Activated naive CD8-positive, alpha-beta T cell treated with anti-CD3 and anti-CD28 coated beads for 36 hours (primary cell): ENCODE results near the gene TMEM238L. TPM values are rescaled to one million over a fixed set of nuclear protein-coding genes. Genes with fewer than 3 reads are reported as not detected.

ENCODE experiments used
- DNase-seq: peaks from one replicate; pipeline ENCODE4 v3.0.0; 2021
- H3K27ac Mint-ChIP-seq: one replicate; pipeline ENCODE4 v1.8.0; 2022; ENCODE audit warnings: mild to moderate bottlenecking, moderate library complexity, mixed read lengths
- H3K27me3 Mint-ChIP-seq: one replicate; pipeline ENCODE4 v1.8.0; 2022; ENCODE audit warnings: mild to moderate bottlenecking, mixed read lengths
- H3K36me3 Mint-ChIP-seq: one replicate; pipeline ENCODE4 v1.8.0; 2021; ENCODE audit warnings: mild to moderate bottlenecking, mixed read lengths
- H3K4me1 Mint-ChIP-seq: one replicate; pipeline ENCODE4 v1.8.0; 2021; ENCODE audit warnings: mixed read lengths
- H3K4me3 Mint-ChIP-seq: one replicate; pipeline ENCODE4 v1.8.0; 2022; ENCODE audit warnings: mild to moderate bottlenecking, moderate library complexity, mixed read lengths
- H3K9me3 Mint-ChIP-seq: one replicate; pipeline ENCODE4 v1.8.0; 2022; ENCODE audit warnings: mixed read lengths
- total RNA-seq, 2 experiments: library from RNA; stranded (reverse); gene quantifications; one replicate each; pipeline ENCODE4 v1.2.3, GENCODE V29; 2021

TMEM238L gene
- total RNA-seq, 2 experiments from 2014 or later = not detected

DNA sequence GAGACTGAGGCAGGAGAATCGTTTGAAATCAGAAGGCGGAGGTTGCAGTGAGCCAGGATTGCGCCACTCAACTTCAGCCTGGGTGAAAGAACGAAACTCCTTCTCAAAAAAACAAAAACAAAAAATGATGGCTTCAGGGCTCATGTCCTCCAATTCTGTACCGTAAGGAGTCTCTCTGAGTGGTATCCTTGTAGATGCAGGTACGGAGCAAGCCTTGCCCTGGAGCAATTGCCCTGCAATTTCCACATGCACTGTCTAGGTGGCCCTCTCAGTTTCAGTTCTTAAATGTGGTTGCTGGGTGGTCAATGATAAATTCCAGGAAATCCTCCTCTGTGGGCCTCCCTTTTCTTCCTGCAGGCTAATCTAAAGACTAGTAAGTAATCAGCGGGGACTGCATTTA lies 10.6 kb downstream of the TMEM238L start:
- H3K4me1 Mint-ChIP-seq = peaks cover 5% of the 10 kb centered on the region
- no peaks in the 10 kb centered on the region for H3K9me3 Mint-ChIP-seq
- no peak overlapping the region for H3K27ac Mint-ChIP-seq

DNA sequence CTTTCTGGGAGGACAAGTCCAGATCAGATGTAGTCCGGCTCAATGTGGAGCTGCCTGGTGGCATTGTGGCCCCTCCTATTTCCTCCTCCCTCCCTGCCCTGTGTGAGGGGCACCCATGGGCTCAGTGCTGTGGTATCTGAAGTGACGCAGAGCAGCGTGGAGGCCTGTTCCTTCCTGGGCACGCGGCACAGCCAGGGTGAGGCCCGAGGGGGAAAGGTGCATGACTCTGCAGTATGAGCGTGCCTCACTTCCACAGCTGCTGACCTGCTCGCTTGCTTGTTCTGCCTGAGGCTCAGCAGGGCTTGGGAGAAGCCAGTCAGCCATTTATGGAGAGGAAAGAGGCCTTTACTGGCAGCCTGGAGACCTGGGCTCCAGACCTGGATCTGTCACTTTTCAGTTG lies 11.7 kb downstream of the TMEM238L start:
- Mint-ChIP-seq H3K27me3 (no peaks in the 10 kb centered on the region), H3K27ac (no peak overlapping the region), H3K36me3 (no peaks in the 10 kb centered on the region), H3K4me1 (peaks cover 5% of the 10 kb centered on the region), H3K9me3 (no peaks in the 10 kb centered on the region), H3K4me3 (no peak overlapping the region)
- DNase-seq = no peak

More for the DNA sequence above, 10.6 kb downstream of the TMEM238L start:
- Mint-ChIP-seq H3K27me3 (no peaks in the 10 kb centered on the region), H3K4me3 (no peak overlapping the region), H3K36me3 (no peaks in the 10 kb centered on the region)
- DNase-seq = no peak

- no peak overlapping the region for H3K27ac Mint-ChIP-seq
- H3K27me3 Mint-ChIP-seq = no peaks in the 10 kb centered on the region
- no peaks in the 10 kb centered on the region for H3K9me3 Mint-ChIP-seq
- H3K4me1 Mint-ChIP-seq = peaks cover 5% of the 10 kb centered on the region
- H3K36me3 Mint-ChIP-seq = no peaks in the 10 kb centered on the region
- DNase-seq = no peak
- no peak overlapping the region for H3K4me3 Mint-ChIP-seq
Measured at GRCh38 chr17:10790491-10791401, 13.2 kb downstream of the TMEM238L start.

DNA sequence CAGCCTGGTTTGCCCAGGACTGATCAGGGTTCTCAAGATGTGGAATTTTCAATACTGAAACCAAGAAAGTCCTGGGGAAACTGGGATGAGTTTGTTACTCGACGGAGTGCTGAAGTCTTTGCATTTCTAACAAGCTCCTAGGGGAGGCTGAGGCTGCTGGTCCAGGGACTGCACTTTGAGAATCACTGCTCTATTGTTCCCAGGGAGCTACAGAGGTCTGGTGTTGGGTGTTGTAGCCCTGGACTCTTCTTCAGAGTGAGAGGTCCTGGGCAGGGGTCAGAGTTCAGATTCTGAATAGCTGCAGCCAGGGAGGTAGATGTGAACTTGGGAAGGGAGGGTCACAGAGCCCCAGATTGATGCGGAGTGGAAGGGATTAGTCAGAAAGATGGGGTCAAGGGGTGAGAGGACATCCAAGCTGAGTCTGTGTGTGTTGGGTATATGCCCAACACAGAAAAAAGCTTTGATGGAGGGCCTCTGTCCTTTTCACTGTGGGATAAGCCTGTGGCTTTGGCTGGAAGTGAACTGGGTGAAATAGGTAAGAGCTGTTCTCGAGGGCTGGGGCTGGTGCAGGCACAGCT lies 14.1 kb downstream of the TMEM238L start:
- H3K4me3 Mint-ChIP-seq = no peak overlapping the region
- H3K9me3 Mint-ChIP-seq = no peaks in the 10 kb centered on the region
- peaks cover 5% of the 10 kb centered on the region for H3K4me1 Mint-ChIP-seq
- no peaks in the 10 kb centered on the region for H3K36me3 Mint-ChIP-seq
- H3K27ac Mint-ChIP-seq = no peak overlapping the region
- DNase-seq = no peak
- no peaks in the 10 kb centered on the region for H3K27me3 Mint-ChIP-seq

- Mint-ChIP-seq H3K9me3 (peaks cover 4% of the 10 kb centered on the region), H3K4me1 (no peaks in the 10 kb centered on the region), H3K27me3 (no peaks in the 10 kb centered on the region), H3K27ac (no peak overlapping the region), H3K4me3 (no peak overlapping the region), H3K36me3 (peaks cover 2% of the 10 kb centered on the region)
- DNase-seq = no peak
Measured at GRCh38 chr17:10787306-10788045, 16.4 kb downstream of the TMEM238L start.

GRCh38 chr17:10785295-10785694 lies 18.6 kb downstream of the TMEM238L start:
- Mint-ChIP-seq H3K36me3 (peaks cover 2% of the 10 kb centered on the region), H3K27me3 (no peaks in the 10 kb centered on the region), H3K4me3 (no peak overlapping the region), H3K9me3 (peaks cover 4% of the 10 kb centered on the region), H3K4me1 (no peaks in the 10 kb centered on the region), H3K27ac (no peak overlapping the region)
- DNase-seq = no peak

- Mint-ChIP-seq H3K4me3 (no peak overlapping the region), H3K9me3 (peaks cover 4% of the 10 kb centered on the region), H3K27ac (no peak overlapping the region), H3K4me1 (no peaks in the 10 kb centered on the region), H3K36me3 (peaks cover 8% of the 10 kb centered on the region), H3K27me3 (no peaks in the 10 kb centered on the region)
- DNase-seq = no peak
Measured at GRCh38 chr17:10779609-10780008, 24.3 kb downstream of the TMEM238L start.

DNA sequence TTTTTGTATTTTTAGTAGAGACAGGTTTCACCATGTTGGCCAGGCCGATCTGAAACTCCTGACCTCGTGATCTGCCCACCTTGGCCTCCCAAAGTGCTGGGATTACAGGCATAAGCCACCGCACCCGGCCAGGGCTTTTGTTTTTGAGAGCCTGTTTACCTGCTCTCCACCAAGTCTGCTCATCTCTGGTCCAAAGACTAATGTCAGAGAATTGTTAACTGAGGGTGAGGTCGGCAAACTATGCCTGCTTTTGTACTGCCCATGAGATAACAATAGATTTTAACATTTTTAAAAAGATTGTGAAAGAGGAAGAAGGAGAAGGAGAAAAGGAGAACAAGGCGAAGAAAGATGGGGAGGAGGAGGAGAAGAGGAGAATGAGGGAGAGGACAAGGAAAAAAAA lies 26.0 kb downstream of the TMEM238L start:
- Mint-ChIP-seq H3K4me1 (no peaks in the 10 kb centered on the region), H3K9me3 (peaks cover 2% of the 10 kb centered on the region), H3K27me3 (no peaks in the 10 kb centered on the region), H3K36me3 (peaks cover 8% of the 10 kb centered on the region), H3K4me3 (no peak overlapping the region), H3K27ac (no peak overlapping the region)
- DNase-seq = no peak

DNA sequence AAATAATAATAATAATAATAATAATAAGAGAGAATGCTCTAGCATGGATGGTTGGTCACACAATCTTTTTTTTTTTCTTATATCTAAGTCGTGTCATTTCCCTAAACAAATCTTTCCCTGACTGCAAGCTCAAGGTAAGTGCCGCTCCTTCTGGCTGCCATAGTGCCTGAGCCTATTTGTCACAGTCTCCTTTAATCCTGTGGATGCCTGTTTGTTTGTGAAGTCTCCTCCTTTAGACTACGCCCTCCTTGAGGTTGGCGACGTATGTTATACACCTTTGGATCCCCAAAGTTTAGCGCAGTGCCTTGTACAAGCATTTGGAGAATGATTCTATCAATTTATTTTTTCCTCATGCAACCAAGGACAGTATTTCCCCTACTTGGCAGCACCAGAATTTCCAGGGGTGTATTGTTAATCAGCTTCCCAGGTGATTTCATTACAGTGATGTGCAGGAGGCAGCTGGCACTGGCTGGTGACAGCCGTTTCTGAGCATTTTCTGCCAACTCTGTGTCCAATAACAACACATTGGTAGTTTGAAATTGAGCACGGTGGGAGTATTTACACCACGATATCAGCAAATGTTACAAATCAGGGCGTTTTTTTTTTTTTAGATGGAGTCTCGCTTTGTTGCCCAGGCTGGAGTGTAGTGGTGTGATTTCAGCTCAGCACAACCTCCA lies 26.6 kb downstream of the TMEM238L start:
- Mint-ChIP-seq H3K36me3 (peaks cover 6% of the 10 kb centered on the region), H3K4me1 (no peaks in the 10 kb centered on the region), H3K9me3 (peaks cover 3% of the 10 kb centered on the region)

DNA sequence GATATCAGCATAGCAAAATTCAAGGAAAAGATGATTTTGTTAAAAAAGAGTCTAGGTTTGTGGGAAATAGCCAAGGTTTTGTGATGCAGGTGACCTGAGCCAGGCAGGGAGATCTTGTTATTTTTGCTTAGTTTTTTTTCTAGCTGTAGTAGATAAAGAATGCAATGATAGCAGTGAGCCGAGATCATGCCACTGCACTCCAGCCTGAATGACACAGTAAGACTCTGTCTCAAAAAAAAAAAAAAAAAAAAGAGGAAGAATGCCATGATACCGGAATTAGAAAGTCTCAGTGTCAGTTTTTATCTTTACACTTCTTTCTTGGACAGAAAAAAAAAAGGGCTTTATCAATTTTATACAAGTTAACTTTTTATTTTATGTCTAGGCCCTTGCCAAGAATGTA lies 27.5 kb downstream of the TMEM238L start:
- Mint-ChIP-seq H3K27me3 (no peaks in the 10 kb centered on the region), H3K27ac (no peak overlapping the region), H3K4me1 (no peaks in the 10 kb centered on the region), H3K9me3 (peaks cover 8% of the 10 kb centered on the region), H3K36me3 (peaks cover 7% of the 10 kb centered on the region), H3K4me3 (no peak overlapping the region)
- no peak for DNase-seq

More for the DNA sequence above, 26.6 kb downstream of the TMEM238L start:
- Mint-ChIP-seq H3K27ac (no peak overlapping the region), H3K4me3 (no peak overlapping the region), H3K27me3 (no peaks in the 10 kb centered on the region)
- DNase-seq = no peak

DNA sequence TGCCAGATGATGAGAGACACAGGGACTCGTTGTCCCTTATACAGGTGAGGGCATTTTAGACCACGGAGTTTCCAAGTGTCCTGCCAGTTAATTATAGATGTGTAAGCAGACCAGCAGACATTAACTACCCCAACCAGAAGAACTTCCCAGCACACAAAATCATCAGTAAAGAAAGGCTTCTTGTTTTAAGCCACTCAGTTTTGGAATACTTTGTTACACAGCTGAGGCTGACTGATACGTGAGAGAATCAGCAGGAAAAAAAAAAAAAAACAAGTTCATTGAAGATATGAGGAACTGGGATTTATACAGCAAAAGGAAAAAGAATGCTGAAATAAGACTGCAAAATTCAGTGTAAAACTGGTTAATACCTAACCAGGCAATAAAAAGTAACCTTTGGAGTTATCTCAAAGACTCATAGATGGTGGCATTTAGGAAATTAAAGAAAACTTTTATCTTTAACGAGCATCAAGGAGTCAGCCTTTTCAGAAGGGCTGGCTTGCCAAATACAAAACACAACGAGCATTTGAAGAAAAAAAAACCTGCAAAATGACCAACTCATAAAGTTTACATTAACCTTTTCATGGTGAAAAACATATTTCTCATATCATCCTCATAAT lies 28.1 kb downstream of the TMEM238L start:
- DNase-seq = no peak
- peaks cover 9% of the 10 kb centered on the region for H3K36me3 Mint-ChIP-seq
- no peaks in the 10 kb centered on the region for H3K4me1 Mint-ChIP-seq
- H3K4me3 Mint-ChIP-seq = no peak overlapping the region
- peaks cover 9% of the 10 kb centered on the region for H3K9me3 Mint-ChIP-seq
- H3K27me3 Mint-ChIP-seq = no peaks in the 10 kb centered on the region
- no peak overlapping the region for H3K27ac Mint-ChIP-seq

DNA sequence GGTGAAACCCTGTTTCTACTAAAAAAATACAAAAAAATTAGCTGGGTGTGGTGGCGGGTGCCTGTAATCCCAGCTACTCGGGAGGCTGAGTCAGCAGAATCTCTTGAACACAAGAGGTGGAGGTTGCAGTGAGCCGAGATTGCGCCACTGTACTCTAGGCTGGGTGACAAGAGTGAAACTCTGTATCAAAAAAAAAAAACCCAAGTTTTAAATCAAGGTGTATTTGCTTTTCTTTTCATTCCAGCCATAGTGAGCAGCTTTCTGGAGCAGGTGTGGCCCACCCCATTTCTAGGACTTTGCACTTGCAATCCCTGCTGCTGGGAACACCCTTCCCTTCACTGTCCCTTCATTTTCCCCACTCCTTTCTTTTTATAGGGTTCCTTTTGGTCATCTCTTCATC lies 28.8 kb downstream of the TMEM238L start:
- H3K27ac Mint-ChIP-seq = no peak overlapping the region
- H3K9me3 Mint-ChIP-seq = peaks cover 9% of the 10 kb centered on the region
- peaks cover 9% of the 10 kb centered on the region for H3K36me3 Mint-ChIP-seq
- no peaks in the 10 kb centered on the region for H3K27me3 Mint-ChIP-seq
- H3K4me3 Mint-ChIP-seq = no peak overlapping the region
- no peaks in the 10 kb centered on the region for H3K4me1 Mint-ChIP-seq
- no peak for DNase-seq

DNA sequence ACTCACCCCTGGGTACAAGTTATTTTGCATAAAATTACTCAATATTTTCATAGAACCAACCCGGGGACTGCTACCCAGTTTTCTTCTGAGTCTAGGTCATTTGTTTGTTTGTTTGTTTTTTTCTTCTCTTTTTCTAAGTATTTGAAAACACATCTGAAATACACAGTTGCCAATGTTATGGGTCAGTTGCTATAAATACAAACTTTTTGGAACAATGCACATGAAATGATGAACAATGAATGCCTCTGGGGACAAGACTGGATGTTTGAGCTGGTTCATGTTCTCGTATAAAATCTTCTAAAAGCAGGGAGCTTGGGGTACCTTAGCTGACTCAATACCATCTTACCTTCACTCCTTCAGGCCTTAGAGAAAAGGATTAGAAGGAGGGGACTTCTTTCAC lies 30.5 kb downstream of the TMEM238L start:
- Mint-ChIP-seq H3K4me1 (no peaks in the 10 kb centered on the region), H3K27me3 (no peaks in the 10 kb centered on the region), H3K9me3 (peaks cover 9% of the 10 kb centered on the region), H3K4me3 (no peak overlapping the region), H3K36me3 (peaks cover 9% of the 10 kb centered on the region), H3K27ac (no peak overlapping the region)
- DNase-seq = no peak
